Breast epithelium (tissue), 3 donors: ENCODE measurements around the gene PCCB.

ENCODE experiments used
- POLR2A ChIP-seq: fragments of 450-650 bp; IDR thresholded peaks from one replicate; pipeline ENCODE4 v1.6.1; 2016; ENCODE audit warnings: antibody characterized with exemption, mild to moderate bottlenecking, moderate library complexity
- POLR2AphosphoS5 ChIP-seq, 3 donors: sonication (generic); formaldehyde crosslinking; IDR thresholded peaks; one replicate each; pipeline ENCODE4 v1.6.1; 2017; ENCODE audit warnings: antibody characterized with exemption in 3 of 3
- TF ChIP-seq, protein P1 (sequence below), 3 donors: fragments of 450-650 bp; IDR thresholded peaks; one replicate each; pipeline ENCODE4 v1.5.1; 2016 to 2017; ENCODE audit warnings: antibody characterized with exemption in 3 of 3, mild to moderate bottlenecking in 3 of 3, moderate library complexity in 3 of 3

DNA sequence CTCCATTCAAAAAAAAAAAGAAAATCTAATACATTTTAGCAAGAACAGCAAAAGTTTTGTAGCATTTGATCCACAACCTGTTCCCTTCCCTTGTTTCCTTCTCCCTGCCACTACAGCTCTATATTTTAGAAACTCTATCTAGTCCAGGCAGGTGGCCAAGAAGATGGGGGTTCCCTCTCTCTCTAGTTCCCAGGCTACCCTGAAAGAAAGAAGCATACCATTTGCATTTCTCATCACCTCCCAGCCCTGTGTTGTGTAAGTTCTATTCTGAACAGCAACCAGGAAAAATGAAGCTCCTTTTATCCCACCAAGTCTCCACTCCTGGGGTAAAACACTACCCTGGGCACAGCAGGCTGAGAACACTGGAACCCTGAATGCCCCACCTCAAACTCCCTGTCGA is 100.0 kb downstream of the PCCB start:
- TF ChIP-seq, protein P1, sequence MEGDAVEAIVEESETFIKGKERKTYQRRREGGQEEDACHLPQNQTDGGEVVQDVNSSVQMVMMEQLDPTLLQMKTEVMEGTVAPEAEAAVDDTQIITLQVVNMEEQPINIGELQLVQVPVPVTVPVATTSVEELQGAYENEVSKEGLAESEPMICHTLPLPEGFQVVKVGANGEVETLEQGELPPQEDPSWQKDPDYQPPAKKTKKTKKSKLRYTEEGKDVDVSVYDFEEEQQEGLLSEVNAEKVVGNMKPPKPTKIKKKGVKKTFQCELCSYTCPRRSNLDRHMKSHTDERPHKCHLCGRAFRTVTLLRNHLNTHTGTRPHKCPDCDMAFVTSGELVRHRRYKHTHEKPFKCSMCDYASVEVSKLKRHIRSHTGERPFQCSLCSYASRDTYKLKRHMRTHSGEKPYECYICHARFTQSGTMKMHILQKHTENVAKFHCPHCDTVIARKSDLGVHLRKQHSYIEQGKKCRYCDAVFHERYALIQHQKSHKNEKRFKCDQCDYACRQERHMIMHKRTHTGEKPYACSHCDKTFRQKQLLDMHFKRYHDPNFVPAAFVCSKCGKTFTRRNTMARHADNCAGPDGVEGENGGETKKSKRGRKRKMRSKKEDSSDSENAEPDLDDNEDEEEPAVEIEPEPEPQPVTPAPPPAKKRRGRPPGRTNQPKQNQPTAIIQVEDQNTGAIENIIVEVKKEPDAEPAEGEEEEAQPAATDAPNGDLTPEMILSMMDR (IDR thresholded peaks at IDR 0.05), result no peak
- no peak for TF ChIP-seq POLR2A
- no peak for TF ChIP-seq POLR2AphosphoS5 (IDR thresholded peaks at IDR 0.05)
